Stimulated activated memory B cell treated with anti-CD40 and anti-IgM and Interleukin-4, amounts not matched to agents 10 μg/mL and 1 μg/mL and 100 μg/mL, for 72 hours (primary cell): ENCODE results near the gene SETD1B.
"Not testable (repeated sequence)": the region's sequence is repeated elsewhere in the genome, so short reads cannot be mapped to it uniquely, and the experiment has no call there.

ENCODE experiments used
- ATAC-seq: fragments of 150-1000 bp; cut with Tn5 transposase; 2 replicates; pipeline ENCODE4 v1.10.0; 2021
- H3K27ac Mint-ChIP-seq: one replicate; pipeline ENCODE4 v1.8.0; 2022; ENCODE audit warnings: mild to moderate bottlenecking, mixed read lengths
- H3K27me3 Mint-ChIP-seq: one replicate; pipeline ENCODE4 v1.8.0; 2022; ENCODE audit warnings: mixed read lengths
- H3K36me3 Mint-ChIP-seq: one replicate; pipeline ENCODE4 v1.8.0; 2022; ENCODE audit warnings: mixed read lengths
- H3K4me1 Mint-ChIP-seq: one replicate; pipeline ENCODE4 v1.8.0; 2022; ENCODE audit warnings: mixed read lengths
- H3K4me3 Mint-ChIP-seq: one replicate; pipeline ENCODE4 v1.8.0; 2022; ENCODE audit warnings: mild to moderate bottlenecking, moderate library complexity, mixed read lengths
- H3K9me3 Mint-ChIP-seq: one replicate; pipeline ENCODE4 v1.8.0; 2022; ENCODE audit warnings: mixed read lengths

SETD1B gene

DNA sequence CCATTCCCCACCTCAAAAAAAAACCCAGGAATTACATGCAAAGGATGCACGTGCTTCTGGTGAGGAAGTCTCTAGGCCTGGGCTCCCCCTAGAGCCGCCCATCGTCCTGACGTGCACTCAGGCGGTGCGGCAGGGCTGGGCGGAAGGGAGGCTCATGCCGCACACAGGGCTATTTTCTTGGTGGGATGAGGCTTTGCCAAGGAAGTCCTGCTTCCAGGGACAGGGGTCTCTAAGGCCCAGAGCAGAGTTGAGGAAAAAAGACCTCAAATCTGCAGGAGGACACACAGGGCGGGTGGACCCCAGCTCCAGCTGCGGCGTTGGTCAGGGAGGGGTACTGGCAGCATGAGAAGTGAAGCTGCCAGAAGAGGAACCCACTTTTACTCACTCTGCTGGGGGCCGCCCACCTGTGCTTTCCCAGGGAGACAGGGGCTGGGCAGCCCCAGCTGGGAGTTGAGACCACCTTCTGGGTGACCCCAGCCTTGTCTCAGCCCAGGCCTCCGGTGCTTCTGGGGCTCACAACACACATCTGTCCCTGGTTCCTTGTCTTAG is 14.5 kb upstream of the SETD1B start:
- H3K4me3 Mint-ChIP-seq = peak overlapping the region; percentile 83
- peak overlapping the region; percentile 95 for H3K27ac Mint-ChIP-seq
- no peaks in the 10 kb centered on the region for H3K9me3 Mint-ChIP-seq
- peaks cover 52% of the 10 kb centered on the region for H3K36me3 Mint-ChIP-seq
- peaks cover 76% of the 10 kb centered on the region for H3K4me1 Mint-ChIP-seq
- ATAC-seq = peak; percentile 29
- H3K27me3 Mint-ChIP-seq = no peaks in the 10 kb centered on the region

DNA sequence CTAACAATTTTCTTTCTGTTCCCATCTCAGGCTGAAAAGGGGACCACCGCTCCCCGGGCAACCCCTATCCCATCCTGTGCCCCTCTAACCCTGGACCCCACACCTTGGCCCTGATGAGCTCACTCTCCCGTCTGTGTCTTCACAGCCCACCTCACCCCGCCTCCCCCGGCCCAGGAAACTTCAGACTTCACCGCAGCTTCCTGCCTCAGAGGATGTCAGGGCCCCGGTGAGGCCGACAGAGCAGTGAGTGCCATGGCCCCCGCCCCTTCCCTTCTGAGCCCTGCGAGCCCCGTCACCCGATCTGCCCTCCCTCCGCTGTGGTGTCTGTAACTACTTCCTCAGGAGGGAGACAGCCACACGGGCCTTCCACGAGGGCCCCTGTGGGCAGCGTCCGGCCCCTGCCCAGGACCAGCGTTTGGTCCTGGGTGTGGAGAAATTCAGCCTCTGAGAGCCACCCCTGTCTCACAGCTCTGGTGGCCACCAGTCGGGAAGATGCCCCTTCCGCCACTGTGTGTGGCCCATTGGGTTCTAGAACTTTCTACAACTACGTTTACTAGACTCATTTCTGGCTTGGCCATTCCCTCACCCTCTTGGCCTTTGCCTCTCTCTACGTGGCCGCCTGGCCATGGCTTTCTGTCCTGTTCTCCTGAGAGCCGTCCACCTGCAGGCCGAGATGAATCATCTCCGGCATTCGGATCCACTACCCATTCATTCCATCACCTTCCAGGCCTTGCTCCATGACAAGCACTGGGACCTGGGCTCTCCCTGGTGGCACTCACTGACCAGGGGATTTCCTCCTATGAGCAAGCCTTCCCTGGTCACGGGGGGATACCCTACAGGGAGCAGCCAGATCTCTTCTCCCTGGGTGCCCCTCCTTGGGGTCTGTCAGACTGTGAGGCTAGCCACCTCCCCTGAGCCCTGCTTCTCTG is 13.7 kb upstream of the SETD1B start:
- Mint-ChIP-seq H3K36me3 (peaks cover 48% of the 10 kb centered on the region), H3K4me1 (peaks cover 76% of the 10 kb centered on the region), H3K4me3 (peak overlapping the region; percentile 83), H3K9me3 (no peaks in the 10 kb centered on the region), H3K27me3 (no peaks in the 10 kb centered on the region), H3K27ac (peak overlapping the region; percentile 95)
- ATAC-seq = peak; percentile 79

DNA sequence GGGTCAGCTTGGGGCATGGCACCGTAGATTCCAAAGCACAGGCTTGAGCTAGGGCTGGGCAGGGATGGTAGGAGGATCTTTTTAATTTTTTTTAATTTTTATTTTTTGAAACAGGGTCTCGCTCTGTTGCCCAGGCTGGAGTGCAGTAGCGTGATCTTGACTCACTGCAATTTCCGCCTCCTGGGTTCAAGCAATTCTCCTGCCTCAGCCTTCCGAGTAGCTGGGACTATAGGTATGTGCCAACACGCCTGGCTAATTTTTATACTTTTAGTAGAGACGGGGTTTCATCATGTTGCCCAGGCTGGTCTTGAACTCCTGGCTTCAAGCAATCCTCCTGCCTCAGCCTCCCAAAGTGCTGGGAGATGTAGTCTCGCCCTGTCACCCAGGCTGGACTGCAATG is 13.0 kb upstream of the SETD1B start:
- peak overlapping the region; percentile 86 for H3K4me3 Mint-ChIP-seq
- H3K9me3 Mint-ChIP-seq, H3K27me3 Mint-ChIP-seq, ATAC-seq: not testable (repeated sequence)
- peak overlapping the region; percentile 95 for H3K27ac Mint-ChIP-seq
- H3K4me1 Mint-ChIP-seq = peaks cover 77% of the 10 kb centered on the region
- peaks cover 50% of the 10 kb centered on the region for H3K36me3 Mint-ChIP-seq

DNA sequence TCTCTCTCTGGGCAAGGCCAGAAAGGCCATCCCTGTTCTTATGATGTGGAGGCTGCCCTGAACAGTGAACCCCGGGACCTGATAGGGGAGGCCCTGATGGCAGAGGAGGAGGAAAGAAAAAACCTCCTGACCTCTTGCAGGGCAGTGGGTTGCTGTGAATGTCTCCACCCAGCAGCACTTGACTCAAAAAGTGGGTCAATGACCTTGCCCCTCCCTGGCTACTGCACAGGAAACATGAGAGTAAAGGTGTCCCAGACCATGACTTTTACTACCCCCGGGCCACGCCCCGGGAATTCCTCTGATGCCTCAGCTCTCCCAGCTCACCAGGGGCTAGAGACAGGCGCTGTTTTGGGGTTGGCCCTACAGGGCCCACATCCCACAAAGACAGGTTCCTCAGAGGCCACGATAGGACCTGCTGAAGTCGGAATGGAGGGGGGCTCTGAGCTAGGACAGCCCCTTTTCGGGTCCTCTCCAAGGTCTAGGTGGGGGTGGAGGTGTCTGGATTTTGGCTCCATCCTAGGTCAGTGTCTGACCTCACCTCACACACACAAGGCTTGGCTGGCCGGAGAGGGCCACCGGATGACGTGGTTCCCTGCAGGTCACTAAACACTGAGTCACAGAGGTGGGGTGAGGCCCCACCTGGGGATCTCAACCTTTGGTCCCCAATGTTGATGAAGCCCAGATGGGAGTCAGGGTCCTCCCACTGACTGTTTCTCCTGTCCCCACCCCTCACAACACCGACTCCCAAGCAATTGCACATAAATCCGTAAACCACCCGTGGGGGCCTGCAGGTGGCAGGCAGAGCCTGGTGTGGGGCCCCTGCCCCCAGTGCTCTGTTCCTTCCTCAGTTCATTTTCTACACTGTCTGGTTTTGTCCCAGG is 11.9 kb upstream of the SETD1B start:
- peak overlapping the region; percentile 86 for H3K4me3 Mint-ChIP-seq
- H3K27me3 Mint-ChIP-seq = no peaks in the 10 kb centered on the region
- peaks cover 43% of the 10 kb centered on the region for H3K36me3 Mint-ChIP-seq
- peak overlapping the region; percentile 95 for H3K27ac Mint-ChIP-seq
- peaks cover 66% of the 10 kb centered on the region for H3K4me1 Mint-ChIP-seq
- no peak for ATAC-seq
- H3K9me3 Mint-ChIP-seq = no peaks in the 10 kb centered on the region

DNA sequence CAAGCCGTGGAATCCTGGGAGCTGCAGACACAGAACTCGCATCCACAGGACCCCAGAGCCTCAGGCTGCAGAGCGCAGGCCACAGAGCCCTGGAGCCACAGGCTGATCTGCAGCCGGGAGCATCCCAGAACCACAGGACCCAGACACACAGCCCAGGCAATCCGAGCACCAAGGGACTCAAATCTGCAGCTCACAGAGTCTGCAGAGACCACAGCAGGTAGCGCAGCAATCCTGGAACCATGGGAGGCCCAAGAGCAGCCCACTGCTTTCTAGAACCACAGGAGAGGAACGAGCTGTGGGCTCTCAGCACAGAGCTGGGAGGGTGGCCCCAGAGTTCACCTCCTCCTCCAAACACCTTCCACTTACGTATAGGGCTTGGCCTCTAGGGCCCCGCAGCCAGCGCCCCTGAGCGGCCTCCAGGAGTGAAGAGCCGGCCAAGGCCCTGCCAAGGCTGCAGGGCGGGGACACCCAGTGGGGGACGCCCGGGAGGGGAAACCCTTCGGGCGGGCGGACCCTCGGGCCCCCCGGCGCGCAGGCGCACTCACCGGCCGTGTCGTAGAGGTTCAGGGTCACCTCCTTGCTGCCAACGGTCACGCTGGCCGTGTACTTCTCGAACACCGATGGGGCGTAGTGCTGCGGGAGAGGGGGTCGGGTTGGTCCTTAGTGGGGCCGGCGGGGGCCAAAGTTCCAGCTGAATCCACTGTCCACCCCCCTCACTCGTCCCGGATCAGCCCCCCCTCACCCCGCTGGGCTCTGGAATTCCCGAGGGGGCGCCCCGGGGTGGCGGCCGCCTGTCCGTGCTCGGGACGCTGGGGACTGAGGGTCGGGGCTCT is 11.0 kb upstream of the SETD1B start:
- no peaks in the 10 kb centered on the region for H3K27me3 Mint-ChIP-seq
- H3K4me1 Mint-ChIP-seq = peaks cover 65% of the 10 kb centered on the region
- peak overlapping the region; percentile 86 for H3K4me3 Mint-ChIP-seq
- H3K27ac Mint-ChIP-seq = peak overlapping the region; percentile 95
- no peaks in the 10 kb centered on the region for H3K9me3 Mint-ChIP-seq
- H3K36me3 Mint-ChIP-seq = peaks cover 41% of the 10 kb centered on the region
- peak; percentile 49 for ATAC-seq

DNA sequence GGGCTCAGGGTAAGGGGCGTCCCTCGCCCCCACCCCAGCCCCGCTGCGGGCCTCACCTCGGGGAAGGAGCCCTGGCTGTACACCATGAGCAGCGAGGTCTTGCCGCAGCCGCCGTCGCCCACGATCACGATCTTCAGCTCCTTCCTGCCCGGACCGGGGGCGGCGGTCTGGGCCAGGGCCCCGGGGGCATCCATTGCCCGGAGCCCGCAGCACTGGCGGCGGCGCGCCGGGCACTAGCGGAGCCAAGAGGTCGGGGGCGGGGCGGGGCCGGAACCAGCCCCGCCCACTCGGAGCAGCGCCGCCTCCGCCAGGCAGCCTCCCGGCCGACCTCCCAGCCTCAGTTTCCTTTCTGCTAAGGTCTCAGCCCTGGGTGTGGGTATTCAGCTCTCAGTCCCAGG is 10.4 kb upstream of the SETD1B start, which contains the start of gene RHOF:
RHOF (minus strand) TSS at position 249 of the 398 bp plus-strand sequence; CDS start at position 194, 55 bp downstream.
- Mint-ChIP-seq H3K27ac (peak within 1 kb of the TSS; percentile 95), H3K9me3 (no peaks in the 10 kb centered on the region), H3K27me3 (no peaks in the 10 kb centered on the region), H3K4me3 (peak within 1 kb of the TSS; percentile 86), H3K36me3 (peaks cover 40% of the 10 kb centered on the region), H3K4me1 (peaks cover 65% of the 10 kb centered on the region)
- ATAC-seq = peak; percentile 54

DNA sequence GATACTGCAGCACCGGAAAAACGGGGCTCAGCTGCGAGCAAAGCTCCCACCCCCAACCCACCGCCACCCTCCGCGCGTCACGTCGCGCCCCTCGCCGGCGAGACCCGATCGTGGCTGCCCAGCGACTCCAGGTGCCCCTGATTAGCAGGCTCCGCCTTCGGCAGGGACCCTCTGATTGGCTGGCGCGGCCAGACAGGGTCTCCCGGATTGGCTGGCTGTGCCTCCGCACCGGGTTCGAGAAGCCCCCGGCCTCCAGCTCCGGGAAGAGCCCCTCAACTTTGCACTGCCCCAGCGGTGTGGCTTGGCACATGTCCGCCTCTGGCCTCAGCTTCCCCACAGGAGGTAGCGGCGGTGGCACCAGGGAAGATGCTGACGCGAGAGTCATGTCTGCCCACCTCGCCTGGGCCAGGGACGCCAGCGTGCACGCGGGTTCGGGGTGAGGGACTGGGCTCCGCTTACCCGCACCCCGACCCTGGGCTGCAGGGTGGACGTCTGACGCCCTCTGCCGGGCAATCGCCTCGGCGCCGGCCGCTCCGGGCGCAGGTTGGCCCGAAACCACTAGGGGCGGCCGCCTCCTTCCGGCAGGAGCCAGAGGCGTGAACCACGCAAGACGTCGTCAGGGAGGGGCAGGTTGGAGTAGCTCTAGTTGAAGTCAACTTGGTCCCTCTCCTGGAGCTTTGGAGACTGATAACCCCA is 9.8 kb upstream of the SETD1B start:
- peaks cover 43% of the 10 kb centered on the region for H3K36me3 Mint-ChIP-seq

DNA sequence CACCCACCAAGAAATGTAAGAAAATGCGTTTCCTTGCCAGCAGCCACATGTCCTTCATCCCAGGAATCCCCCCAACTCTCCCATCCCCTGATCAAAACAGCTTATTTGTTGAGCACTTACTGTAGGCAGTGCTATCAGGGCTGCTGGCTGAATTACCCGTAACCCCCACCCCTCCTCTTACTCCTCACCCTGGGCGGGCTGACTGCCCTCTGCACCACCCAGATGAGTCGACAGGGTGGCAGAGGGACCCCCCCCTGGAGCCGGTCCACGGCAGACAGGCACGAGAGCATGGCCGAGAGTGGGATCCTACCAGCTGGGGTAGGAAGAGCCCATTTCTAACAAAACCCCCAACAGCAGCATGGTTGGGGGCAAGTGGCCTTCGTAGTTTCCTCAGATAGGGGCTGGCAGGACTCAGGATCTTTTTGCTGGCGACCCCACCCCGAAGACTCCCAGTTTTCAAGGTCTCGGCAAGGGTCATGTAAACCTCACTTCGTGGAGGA is 9.2 kb upstream of the SETD1B start:
- Mint-ChIP-seq H3K36me3 (peaks cover 43% of the 10 kb centered on the region), H3K27ac (peak overlapping the region; percentile 95), H3K4me3 (peak overlapping the region; percentile 86)

More for the DNA sequence above, 9.8 kb upstream of the SETD1B start:
- ATAC-seq = peak; percentile 79
- H3K4me3 Mint-ChIP-seq = peak overlapping the region; percentile 86
- peaks cover 65% of the 10 kb centered on the region for H3K4me1 Mint-ChIP-seq
- H3K27me3 Mint-ChIP-seq = no peaks in the 10 kb centered on the region
- H3K27ac Mint-ChIP-seq = peak overlapping the region; percentile 95
- no peaks in the 10 kb centered on the region for H3K9me3 Mint-ChIP-seq

DNA sequence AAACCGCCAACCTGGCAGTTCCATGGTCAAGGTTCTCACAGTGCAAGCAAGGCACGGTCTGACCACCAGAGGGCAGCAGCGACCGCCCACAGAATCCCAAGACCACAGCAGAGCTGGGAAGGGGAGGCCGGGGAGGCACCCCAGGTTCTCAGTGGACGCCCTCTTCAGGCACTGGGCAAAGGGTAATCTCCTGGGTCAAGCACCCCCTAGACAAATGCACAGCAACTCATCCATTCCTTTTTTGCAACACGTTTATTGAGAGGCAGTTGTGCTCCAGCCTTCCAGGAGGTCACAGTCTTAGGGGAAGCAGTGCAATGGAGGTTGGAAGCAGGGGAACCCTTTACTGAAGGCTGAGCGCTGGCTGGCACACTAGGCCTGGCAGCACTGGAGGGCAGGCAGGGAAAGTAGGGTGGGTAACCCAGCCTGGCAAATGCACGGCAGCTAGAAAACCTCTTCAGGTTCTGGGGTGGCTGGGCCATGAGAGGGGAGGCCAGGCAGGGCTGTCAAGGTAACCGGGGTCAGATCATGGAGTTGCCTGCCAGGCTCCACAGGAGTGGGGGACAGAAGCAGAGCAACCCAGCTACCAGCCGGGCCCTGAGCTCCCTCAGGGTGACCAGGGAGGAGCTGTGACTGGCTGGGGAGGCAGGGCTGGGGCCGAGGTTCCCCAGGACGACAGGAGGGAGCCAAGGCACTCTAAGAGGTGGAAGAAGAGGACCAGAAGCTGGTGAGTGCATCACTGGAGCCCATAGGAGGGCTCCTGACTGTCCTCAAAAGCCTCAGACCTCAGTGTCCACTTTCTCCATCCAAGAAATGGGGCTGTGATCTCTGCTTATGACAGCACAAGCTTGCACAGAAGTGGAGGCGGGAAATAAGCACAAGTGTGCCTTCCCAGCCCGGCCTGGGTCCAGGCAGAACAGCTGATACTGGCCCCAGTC is 8.5 kb upstream of the SETD1B start:
- Mint-ChIP-seq H3K27ac (peak overlapping the region; percentile 95), H3K36me3 (peaks cover 42% of the 10 kb centered on the region), H3K4me1 (peaks cover 57% of the 10 kb centered on the region), H3K27me3 (no peaks in the 10 kb centered on the region), H3K4me3 (peak overlapping the region; percentile 86), H3K9me3 (no peaks in the 10 kb centered on the region)
- ATAC-seq = peak; percentile 39

More for the DNA sequence above, 9.2 kb upstream of the SETD1B start:
- Mint-ChIP-seq H3K27me3 (no peaks in the 10 kb centered on the region), H3K9me3 (no peaks in the 10 kb centered on the region), H3K4me1 (peaks cover 64% of the 10 kb centered on the region)
- peak; percentile 4 for ATAC-seq

DNA sequence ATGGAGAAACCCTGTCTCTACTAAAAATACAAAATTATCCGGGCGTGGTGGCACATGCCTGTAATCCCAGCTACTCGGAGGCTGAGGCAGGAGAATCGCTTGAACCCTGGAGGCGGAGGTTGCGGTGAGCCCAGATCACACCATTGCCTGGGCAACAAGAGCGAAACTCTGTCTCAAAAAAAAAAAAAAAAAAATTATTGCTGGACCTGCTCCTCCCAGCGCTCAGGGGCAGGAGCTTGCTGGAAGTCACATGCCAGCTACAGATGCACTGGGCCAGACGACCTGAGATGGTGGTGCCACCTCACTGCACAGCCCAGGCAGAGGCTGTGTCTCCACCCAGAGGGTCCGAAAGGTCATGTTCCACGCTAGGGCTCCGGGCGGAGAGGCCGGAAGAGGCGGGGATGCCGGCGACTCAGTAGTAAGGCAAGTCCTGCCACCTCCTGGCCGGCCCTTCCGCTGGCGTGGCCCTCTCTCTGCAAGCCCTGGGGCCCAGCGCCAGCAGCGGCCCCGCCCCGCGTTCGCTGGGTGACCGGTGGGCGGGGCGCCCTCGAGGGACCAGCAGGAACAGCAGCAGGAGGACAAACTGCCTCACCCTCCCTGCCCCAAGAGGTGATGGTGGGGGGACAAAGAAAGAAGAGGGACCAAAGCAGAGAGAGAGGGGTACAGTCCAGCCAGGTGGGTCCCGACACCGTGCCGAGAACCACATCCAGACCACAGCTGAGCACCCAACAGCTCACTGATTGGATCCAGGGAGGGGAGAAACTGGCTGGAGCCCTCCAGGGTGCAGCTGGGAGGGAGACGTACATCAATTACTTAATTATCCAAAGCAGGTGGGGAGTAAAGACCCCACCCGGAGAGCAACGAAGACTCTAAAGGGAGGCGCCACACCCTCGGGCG is 6.7 kb upstream of the SETD1B start:
- H3K36me3 Mint-ChIP-seq = peaks cover 41% of the 10 kb centered on the region
- no peaks in the 10 kb centered on the region for H3K9me3 Mint-ChIP-seq
- peak overlapping the region; percentile 4 for H3K27ac Mint-ChIP-seq
- no peak for ATAC-seq
- peak overlapping the region; percentile 10 for H3K4me3 Mint-ChIP-seq
- peaks cover 42% of the 10 kb centered on the region for H3K4me1 Mint-ChIP-seq
- H3K27me3 Mint-ChIP-seq = no peaks in the 10 kb centered on the region

DNA sequence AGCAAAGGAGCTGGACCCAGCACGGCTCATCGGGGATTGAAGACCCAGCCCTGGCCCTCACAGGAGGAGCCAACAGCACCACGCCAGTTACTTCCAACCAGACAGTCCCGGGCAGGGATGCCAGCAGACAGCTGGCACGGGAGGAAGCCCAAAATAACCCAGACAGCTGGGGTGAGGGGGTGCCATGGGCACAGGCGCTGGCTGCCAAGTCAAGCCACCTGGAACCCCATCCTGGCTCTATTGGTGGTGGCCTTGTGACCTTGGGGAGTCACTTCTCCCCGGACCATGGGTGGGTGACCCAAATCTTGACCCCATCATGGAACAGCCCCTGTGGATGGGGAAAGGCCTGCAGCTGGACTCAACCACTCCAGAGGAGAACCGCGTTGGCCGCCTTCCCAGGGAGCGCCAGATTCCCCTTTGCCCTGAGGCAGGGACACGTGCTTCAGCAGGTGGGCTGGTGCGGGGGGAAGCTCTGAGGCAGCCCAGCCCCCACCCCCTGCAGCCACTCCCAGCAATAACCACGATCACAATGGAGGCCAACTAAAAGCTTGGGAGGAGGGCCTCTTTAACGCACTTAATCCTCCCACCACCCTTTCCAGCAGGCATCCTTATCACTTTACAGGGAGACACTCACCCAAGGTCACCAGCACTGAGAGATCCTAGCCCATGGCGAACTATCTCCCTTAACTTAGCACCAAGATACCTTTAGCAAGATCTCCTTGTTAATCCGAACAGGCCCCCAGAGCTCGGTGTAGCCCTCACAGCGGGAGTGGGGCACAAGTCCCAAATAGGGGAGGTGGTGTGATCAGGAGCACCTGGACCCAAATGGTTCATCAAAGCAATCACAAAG is 5.6 kb upstream of the SETD1B start:
- Mint-ChIP-seq H3K4me3 (peak overlapping the region; percentile 65), H3K36me3 (peaks cover 35% of the 10 kb centered on the region), H3K27me3 (no peaks in the 10 kb centered on the region), H3K9me3 (no peaks in the 10 kb centered on the region), H3K4me1 (peaks cover 46% of the 10 kb centered on the region), H3K27ac (peak overlapping the region; percentile 79)
- no peak for ATAC-seq
